HG03442 (cell line): ENCODE measurements around the gene PAM.

Experiments used
- ATAC-seq: cut with Tn5 transposase; IDR thresholded peaks from one replicate; pipeline ENCODE4 v1.9.1; 2021; ENCODE audit warnings: mild to moderate bottlenecking, moderate library complexity; ENCODE audit not compliant: unreplicated experiment

Gene PAM

DNA sequence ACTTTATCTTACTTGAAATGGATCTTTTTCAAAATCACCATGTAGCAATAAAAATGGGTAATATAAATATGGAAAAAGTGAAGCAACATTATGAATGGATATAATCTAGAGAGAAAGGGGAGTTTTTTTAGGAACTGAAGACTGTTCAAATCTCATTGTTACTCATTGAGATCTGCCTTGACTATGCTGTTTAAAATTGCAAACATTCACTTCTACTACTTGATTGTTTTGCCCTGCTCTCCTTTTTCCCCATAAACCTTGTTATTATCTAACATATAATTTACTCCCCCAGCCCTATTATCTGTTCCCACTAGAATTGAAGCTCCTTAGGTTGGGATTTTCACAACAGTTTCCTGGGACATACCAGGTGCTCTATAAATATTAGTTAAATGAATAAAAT lies 22.0 kb downstream of the PAM start:
- ATAC-seq = no peak

- ATAC-seq = peak; percentile 57
These were observed 23.4 kb downstream of the PAM start for GRCh38 chr5:102778478-102778877.

DNA sequence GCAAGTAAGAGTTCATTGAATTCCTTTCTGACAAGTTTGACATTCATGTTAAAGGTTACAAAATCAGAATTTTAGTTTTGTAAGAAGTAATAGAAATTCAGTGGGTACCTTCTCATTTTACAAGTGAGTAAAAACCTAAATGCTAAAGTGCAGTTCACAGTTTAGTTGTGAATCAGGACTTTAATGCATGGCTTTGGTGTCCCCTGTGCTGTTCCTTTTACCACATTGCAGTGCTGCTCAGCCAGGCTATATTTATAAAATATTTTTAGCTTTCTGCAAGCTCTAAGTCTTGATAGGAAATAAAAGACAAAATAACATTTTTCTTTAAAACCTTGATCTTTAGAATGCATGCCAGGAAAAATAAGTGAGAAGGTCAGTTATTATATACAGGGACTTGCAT lies 26.3 kb downstream of the PAM start:
- ATAC-seq = no peak

DNA sequence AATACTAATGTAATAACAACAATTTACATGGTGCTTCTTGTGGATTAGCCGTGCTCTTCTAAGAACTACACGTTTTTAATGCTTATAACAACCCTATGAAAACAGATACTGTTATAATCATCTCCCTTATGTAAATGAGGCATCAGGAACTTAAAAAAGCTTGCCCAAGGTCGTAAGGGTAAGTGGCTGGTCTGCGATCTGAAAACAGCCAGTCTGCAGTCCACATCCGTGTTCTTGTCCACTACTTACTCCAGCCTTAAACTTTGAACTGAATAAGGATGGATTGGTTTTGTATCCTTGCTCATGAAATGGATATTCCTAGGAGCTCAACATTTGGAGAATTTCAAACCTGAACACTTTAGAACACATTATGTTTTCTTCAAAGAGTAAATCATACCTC lies 26.7 kb downstream of the PAM start:
- ATAC-seq = no peak

GRCh38 chr5:102782217-102782872 lies 27.2 kb downstream of the PAM start:
- ATAC-seq = no peak

DNA sequence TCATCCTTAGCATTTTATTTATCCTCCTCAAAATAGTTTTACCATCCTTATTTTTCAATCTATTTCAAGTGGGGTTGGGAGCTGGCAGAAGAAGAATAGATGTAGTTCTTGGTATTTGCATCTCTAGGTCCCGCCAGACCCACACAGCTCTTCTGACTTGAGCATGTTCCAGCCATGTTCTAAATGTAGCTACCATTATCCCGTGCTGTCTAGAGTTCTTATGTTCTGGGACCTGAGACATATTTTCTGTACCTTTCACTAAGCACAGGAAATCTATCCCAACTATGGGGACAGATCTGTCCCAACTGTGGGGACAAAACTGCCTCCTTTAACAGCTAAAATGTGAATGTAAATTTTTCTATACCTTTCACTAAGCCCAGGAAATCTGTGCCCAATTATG lies 32.0 kb downstream of the PAM start:
- ATAC-seq = no peak

DNA sequence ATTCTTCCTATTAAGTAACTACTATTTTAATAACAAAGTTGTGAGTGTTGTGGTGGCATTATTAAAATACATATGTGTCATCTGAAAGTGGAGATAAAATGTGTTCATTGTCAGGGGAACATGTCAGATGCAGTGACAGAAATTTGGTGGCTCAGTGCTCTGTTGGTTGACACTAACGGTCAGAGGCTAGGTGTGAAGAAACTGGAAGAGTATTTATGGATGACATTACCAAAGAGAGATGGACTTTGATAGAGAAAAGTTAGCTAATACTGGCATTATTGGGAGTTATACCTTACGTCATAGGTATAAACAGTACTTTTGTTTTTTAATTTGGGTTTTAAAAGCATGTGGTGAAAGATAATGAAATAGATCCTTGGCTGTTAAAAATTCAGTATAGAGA lies 33.7 kb downstream of the PAM start:
- ATAC-seq = no peak

DNA sequence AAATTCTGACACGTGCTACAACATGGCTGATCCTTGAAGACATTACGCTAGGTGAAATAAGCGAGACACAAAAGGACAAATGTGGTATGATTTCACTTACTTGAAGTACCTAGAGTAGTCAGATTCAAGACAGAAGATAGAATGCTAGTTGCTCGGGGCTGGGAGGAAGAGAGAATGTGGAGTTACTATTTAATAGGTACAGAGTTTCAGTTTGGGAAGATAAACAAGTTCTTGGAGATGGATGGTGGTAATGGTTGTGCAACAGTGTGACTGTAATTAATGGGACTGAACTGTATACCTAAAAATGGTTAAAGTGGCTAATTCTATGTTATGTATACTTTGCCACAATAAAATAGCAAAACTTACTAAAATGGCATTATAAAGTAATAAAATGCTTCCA lies 34.4 kb downstream of the PAM start:
- ATAC-seq = no peak

- ATAC-seq = no peak
These were observed 35.6 kb downstream of the PAM start for GRCh38 chr5:102790748-102791147.

DNA sequence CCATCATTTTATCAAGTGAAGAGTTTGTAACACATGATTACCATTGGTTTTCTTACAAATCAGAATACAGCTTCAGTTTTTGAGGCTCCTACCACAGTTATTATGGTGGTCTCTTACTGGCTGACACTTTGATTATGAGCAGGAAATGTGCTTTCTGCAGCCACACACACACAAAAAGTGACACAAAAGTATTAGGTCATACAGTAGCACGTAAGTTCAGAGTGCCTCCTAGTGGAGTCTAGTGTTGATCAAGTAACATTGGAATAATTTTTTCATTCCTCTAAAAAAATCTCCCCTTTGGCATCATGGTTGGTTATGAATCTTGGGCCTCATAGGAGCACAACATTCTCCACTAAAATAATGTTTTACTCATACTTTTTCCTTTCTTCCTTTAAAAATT lies 37.6 kb downstream of the PAM start:
- ATAC-seq = no peak

DNA sequence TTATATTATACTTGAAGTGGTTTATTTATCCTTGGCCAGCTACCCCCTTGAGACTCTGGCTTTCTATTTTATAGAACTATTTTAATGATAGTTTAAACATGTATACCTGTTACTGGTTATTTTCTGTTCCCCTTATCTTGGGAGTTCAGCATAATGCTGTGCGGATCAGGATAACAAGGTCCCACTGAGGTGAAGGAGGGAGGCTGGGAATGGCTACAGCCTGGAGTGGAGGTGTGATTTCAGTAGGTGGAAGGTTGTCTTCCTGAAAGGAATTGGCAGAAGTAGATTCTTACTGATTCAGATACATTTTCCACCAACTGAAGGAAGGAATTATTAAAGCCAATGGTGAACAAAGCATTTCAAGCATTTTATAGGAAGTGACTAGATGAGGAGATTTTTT lies 38.9 kb downstream of the PAM start:
- ATAC-seq = no peak

GRCh38 chr5:102794677-102795331 lies 39.7 kb downstream of the PAM start:
- ATAC-seq = no peak

GRCh38 chr5:102795526-102795925 lies 40.4 kb downstream of the PAM start:
- no peak for ATAC-seq

- ATAC-seq = no peak
These were observed 40.9 kb downstream of the PAM start for GRCh38 chr5:102796009-102796408.

GRCh38 chr5:102796498-102796897 lies 41.4 kb downstream of the PAM start:
- no peak for ATAC-seq

- no peak for ATAC-seq
These were observed 42.3 kb downstream of the PAM start for GRCh38 chr5:102797322-102797884.

DNA sequence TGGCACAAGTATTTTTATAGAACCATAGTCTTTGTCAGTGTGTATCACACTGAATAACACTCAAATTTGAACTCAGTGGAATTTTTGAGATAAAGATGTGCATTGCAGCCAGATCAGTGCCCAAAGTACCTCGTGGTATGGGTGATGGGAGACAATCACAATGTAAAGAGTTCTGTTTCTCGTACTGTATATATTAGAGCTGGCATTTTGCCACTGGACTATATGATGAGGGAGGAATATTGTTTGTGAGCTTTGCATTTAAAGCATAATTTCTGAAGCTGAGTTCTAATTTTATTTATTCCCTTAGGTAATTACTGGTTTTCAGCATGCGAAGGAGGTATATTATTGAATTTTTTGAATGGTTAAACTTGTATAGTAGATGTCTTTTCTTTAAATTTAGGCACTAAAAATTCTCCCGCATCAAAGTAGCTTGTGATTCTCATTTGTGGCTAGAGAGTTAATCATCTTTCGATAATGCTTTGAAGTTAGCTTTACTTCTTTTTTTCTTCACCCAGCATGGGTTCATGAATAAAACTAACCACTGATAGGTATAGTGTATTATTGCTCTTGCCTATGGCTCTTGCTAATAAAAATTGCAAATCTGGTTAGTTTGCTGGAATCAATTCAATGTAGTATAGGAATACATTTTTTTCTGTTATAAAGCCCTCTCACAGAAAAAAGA lies 43.1 kb downstream of the PAM start:
- ATAC-seq = no peak

GRCh38 chr5:102799017-102799416 lies 43.9 kb downstream of the PAM start:
- ATAC-seq = no peak

DNA sequence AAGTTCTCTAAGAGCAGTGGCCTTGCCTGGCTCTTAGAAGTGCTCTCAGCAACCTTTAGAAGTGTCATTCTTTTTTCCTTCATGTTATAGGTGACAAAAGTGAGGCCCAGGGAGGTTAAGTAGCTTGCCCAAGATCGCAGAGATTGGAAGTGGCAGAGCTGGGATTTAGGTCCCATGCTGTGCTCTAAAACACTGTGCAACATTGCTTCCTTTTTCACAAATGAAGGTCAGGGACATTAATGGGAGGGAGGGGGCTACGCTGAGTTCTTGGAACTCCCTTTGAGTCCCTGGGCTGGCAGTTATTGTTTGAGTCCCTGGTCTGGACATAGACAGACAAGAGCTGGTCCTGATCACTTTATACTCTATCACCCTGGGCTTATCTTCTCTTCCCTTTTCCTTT lies 45.3 kb downstream of the PAM start:
- ATAC-seq = no peak

DNA sequence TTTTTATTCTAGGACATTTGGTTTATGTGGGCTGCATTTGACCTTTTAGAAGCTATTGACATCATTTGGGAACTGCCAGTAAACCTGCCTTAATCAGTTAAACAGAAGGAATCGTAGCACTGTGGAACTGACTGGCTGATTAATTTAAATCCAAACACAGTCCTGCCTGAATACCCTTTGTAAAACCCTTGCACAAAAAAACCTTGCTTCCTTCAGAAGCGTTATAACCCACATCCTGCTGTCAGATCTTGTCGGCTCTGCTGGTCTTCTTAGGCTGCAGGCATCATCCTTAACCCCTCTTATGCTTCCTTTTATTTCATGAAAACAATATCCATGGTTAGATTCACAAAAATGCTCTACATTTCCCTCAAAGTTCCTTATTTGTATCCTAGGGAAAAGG lies 46.3 kb downstream of the PAM start:
- no peak for ATAC-seq

DNA sequence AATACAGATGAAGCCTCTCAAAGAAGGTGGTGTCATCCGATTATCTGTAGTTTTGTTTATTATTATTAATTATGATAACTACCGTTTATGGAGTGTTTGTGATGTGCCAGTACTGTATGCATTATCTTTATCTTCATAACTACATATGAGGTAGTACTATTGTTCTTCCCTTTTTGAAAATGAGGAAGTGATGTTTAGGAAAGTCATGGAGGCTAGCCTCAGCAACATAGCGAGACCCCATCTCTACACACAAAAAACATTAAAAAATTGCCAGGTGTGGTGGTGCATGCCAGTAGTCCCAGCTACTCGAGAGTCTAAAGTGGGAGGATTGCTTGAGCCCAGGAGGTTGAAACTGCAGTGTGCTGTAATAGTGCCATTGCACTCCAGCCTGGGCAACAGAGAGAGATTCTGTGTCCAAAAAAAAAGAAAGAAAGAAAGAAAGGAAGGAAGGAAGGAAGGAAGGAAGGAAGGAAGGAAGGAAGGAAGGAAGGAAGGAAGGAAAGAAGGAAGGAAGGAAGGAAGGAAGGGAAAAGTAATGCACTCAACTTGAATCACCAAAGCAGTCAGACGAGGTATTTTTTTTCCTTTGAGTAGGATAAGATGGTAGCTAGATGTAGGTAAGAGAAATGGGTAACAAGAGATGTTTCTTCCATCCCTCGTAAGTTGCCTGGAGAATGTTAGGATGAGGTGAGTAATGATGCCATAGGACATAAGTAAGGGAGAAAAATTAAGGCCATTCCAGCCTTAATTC lies 47.8 kb downstream of the PAM start:
- ATAC-seq = no peak
